HG03460 (cell line): Measurements from ENCODE around the gene ANKRD40.

Experiments used
- ATAC-seq: cut with Tn5 transposase; IDR thresholded peaks from one replicate; pipeline ENCODE4 v1.9.1; 2021; ENCODE audit not compliant: unreplicated experiment

The ANKRD40 gene

GRCh38 chr17:50651661-50652060 is 56.1 kb downstream of the ANKRD40 start:
- ATAC-seq, result no peak

GRCh38 chr17:50649042-50649908 is 58.4 kb downstream of the ANKRD40 start:
- no peak for ATAC-seq

GRCh38 chr17:50647187-50647586 is 60.5 kb downstream of the ANKRD40 start:
- no peak for ATAC-seq

GRCh38 chr17:50645748-50646682 is 61.7 kb downstream of the ANKRD40 start:
- ATAC-seq, result no peak
